C4-2B (cell line): Measurements from ENCODE around the gene IL17C.
A peak's percentile ranks its signal among the peaks of the same experiment; 100 is the strongest.

Experiments
- CTCF ChIP-seq: fragments of 450-650 bp; conservative IDR thresholded peaks from 2 replicates; pipeline ENCODE4 v1.5.1; 2017; ENCODE audit warnings: mild to moderate bottlenecking
- ZFX ChIP-seq: fragments of 450-650 bp; IDR thresholded peaks from 2 replicates; pipeline ENCODE4 v1.6.1; 2017

GRCh38 chr16:88628512-88628974 lies 9.8 kb upstream of the IL17C start:
- TF ChIP-seq CTCF, result peak; percentile 73
- TF ChIP-seq ZFX, result no peak
